Measurements from ENCODE around the gene SLC24A3. TPM values are rescaled to one million over a fixed set of nuclear protein-coding genes. Genes with fewer than 3 reads are reported as not detected.

SLC24A3 gene
- total RNA-seq, 1 experiment from 2014 or later: 0.14 TPM

GRCh38 chr20:19411811-19412210 is 199.4 kb downstream of the SLC24A3 start:
- Histone ChIP-seq H3K4me3 (ENCODE audit: low read depth, low read length) (no peak overlapping the region), H3K36me3 (ENCODE audit: control insufficient read depth, insufficient read depth, low read length) (no peaks in the 10 kb centered on the region), H3K4me1 (peaks cover 36% of the 10 kb centered on the region), H3K9me3 (no peaks in the 10 kb centered on the region), H3K27me3 (replicated peaks; ENCODE audit: control insufficient read depth, insufficient read depth, low read length) (no peaks in the 10 kb centered on the region)
- POLR2A ChIA-PET: no interaction called here
- BruUV-seq (replicated peaks): no TSS peak
- Mint-ChIP-seq H3K36me3 (ENCODE audit: insufficient read depth, unreplicated experiment) (no peaks in the 10 kb centered on the region), H3K9me3 (ENCODE audit: unreplicated experiment) (peaks cover 23% of the 10 kb centered on the region), H3K4me1 (ENCODE audit: low read depth, unreplicated experiment) (peaks cover 25% of the 10 kb centered on the region), H3K27ac (ENCODE audit: unreplicated experiment) (no peak overlapping the region), H3K4me3 (ENCODE audit: unreplicated experiment) (no peak overlapping the region), H3K27me3 (ENCODE audit: insufficient read depth, unreplicated experiment) (no peaks in the 10 kb centered on the region)
- no peak for TF ChIP-seq CTCF (IDR thresholded peaks at IDR 0.05; ENCODE audit: insufficient read depth in 1 of 2, low read depth in 1 of 2, low read length in 1 of 2, severe bottlenecking in 1 of 2, unreplicated experiment in 1 of 2)
- CTCF ChIA-PET: no interaction called here
- intact Hi-C loops (cut with micrococcal nuclease; ENCODE audit: unreplicated experiment): no loop called here
- DNase-seq: no peak

- no peak for DNase-seq
- Mint-ChIP-seq H3K36me3 (ENCODE audit: insufficient read depth, unreplicated experiment) (no peaks in the 10 kb centered on the region), H3K4me3 (ENCODE audit: unreplicated experiment) (no peak overlapping the region), H3K4me1 (ENCODE audit: low read depth, unreplicated experiment) (peaks cover 23% of the 10 kb centered on the region), H3K27ac (ENCODE audit: unreplicated experiment) (no peak overlapping the region), H3K27me3 (ENCODE audit: insufficient read depth, unreplicated experiment) (no peaks in the 10 kb centered on the region), H3K9me3 (ENCODE audit: unreplicated experiment) (peaks cover 27% of the 10 kb centered on the region)
- Histone ChIP-seq H3K36me3 (ENCODE audit: control insufficient read depth, insufficient read depth, low read length) (no peaks in the 10 kb centered on the region), H3K4me3 (ENCODE audit: low read depth, low read length) (no peak overlapping the region), H3K27me3 (replicated peaks; ENCODE audit: control insufficient read depth, insufficient read depth, low read length) (no peaks in the 10 kb centered on the region), H3K4me1 (peaks cover 32% of the 10 kb centered on the region), H3K9me3 (no peaks in the 10 kb centered on the region)
- POLR2A ChIA-PET: no interaction called here
- intact Hi-C loops (cut with micrococcal nuclease; ENCODE audit: unreplicated experiment): no loop called here
- TF ChIP-seq CTCF (IDR thresholded peaks at IDR 0.05; ENCODE audit: insufficient read depth in 1 of 2, low read depth in 1 of 2, low read length in 1 of 2, severe bottlenecking in 1 of 2, unreplicated experiment in 1 of 2): no peak
- no TSS peak for BruUV-seq (replicated peaks)
- CTCF ChIA-PET: no interaction called here
Observed at GRCh38 chr20:19412254-19412653, 199.8 kb downstream of the SLC24A3 start.

- intact Hi-C loops (cut with micrococcal nuclease; ENCODE audit: unreplicated experiment): no loop called here
- Histone ChIP-seq H3K9me3 (no peaks in the 10 kb centered on the region), H3K27me3 (replicated peaks; ENCODE audit: control insufficient read depth, insufficient read depth, low read length) (no peaks in the 10 kb centered on the region), H3K4me1 (peaks cover 12% of the 10 kb centered on the region; the same call in 1 of the 2 replicates), H3K36me3 (ENCODE audit: control insufficient read depth, insufficient read depth, low read length) (no peaks in the 10 kb centered on the region), H3K4me3 (ENCODE audit: low read depth, low read length) (no peak overlapping the region)
- TF ChIP-seq CTCF (IDR thresholded peaks at IDR 0.05; ENCODE audit: insufficient read depth in 1 of 2, low read depth in 1 of 2, low read length in 1 of 2, severe bottlenecking in 1 of 2, unreplicated experiment in 1 of 2): no peak
- Mint-ChIP-seq H3K36me3 (ENCODE audit: insufficient read depth, unreplicated experiment) (no peaks in the 10 kb centered on the region), H3K27ac (ENCODE audit: unreplicated experiment) (no peak overlapping the region), H3K27me3 (ENCODE audit: insufficient read depth, unreplicated experiment) (no peaks in the 10 kb centered on the region), H3K9me3 (ENCODE audit: unreplicated experiment) (peaks cover 20% of the 10 kb centered on the region), H3K4me1 (ENCODE audit: low read depth, unreplicated experiment) (peaks cover 8% of the 10 kb centered on the region), H3K4me3 (ENCODE audit: unreplicated experiment) (no peak overlapping the region)
- ChIA-PET POLR2A (no interaction called here), CTCF (no interaction called here)
- BruUV-seq (replicated peaks): no TSS peak
- no peak for DNase-seq
Observed at GRCh38 chr20:19414600-19414999, 202.2 kb downstream of the SLC24A3 start.
